SK-N-SH treated with all-trans-retinoic acid at 6 μM for 48 hours (cell line): ENCODE data around the gene PREPL.

ENCODE experiments used
- ARNTL ChIP-seq: fragments of 450-650 bp; formaldehyde crosslinking; IDR thresholded peaks from 2 replicates; pipeline ENCODE4 v1.5.0; 2020; ENCODE audit warnings: low read depth, mild to moderate bottlenecking, moderate library complexity, borderline replicate concordance
- CSDC2 ChIP-seq: fragments of 250-450 bp; sonication (Bioruptor Pico); IDR thresholded peaks from 2 replicates; pipeline ENCODE4 v1.5.0; 2020; ENCODE audit warnings: mild to moderate bottlenecking, moderate library complexity
- GLIS3 ChIP-seq: fragments of 250-450 bp; sonication (Bioruptor Pico); IDR thresholded peaks from 2 replicates; pipeline ENCODE4 v1.5.0; 2020; ENCODE audit warnings: mild to moderate bottlenecking, moderate library complexity
- PATZ1 ChIP-seq: fragments of 250-450 bp; sonication (Bioruptor Pico); IDR thresholded peaks from 2 replicates; pipeline ENCODE4 v1.8.0; 2020; ENCODE audit warnings: mild to moderate bottlenecking, moderate library complexity, borderline replicate concordance
- POU6F1 ChIP-seq: fragments of 250-450 bp; sonication (Bioruptor Pico); IDR thresholded peaks from 2 replicates; pipeline ENCODE4 v1.8.0; 2021; ENCODE audit warnings: low read depth, mild to moderate bottlenecking, moderate library complexity, borderline replicate concordance
- PPARA ChIP-seq: fragments of 250-450 bp; sonication (Bioruptor Pico); IDR thresholded peaks from 2 replicates; pipeline ENCODE4 v1.5.0; 2020; ENCODE audit warnings: mild to moderate bottlenecking, borderline replicate concordance
- RARB ChIP-seq: fragments of 250-450 bp; sonication (Bioruptor Pico); IDR thresholded peaks from 2 replicates; pipeline ENCODE4 v1.8.0; 2021; ENCODE audit warnings: mild to moderate bottlenecking, moderate library complexity
- SNAI2 ChIP-seq: fragments of 250-450 bp; sonication (Bioruptor Pico); IDR thresholded peaks from 2 replicates; pipeline ENCODE4 v1.5.0; 2020; ENCODE audit warnings: mild to moderate bottlenecking, moderate library complexity
- TOX ChIP-seq: fragments of 250-450 bp; sonication (Bioruptor Pico); IDR thresholded peaks from 2 replicates; pipeline ENCODE4 v1.8.0; 2021; ENCODE audit warnings: mild to moderate bottlenecking, moderate library complexity, borderline replicate concordance
- ZC3H10 ChIP-seq: fragments of 250-450 bp; sonication (Bioruptor Pico); IDR thresholded peaks from 2 replicates; pipeline ENCODE4 v1.5.1; 2021; ENCODE audit warnings: mild to moderate bottlenecking, moderate library complexity
- ZNF565 ChIP-seq: fragments of 450-650 bp; formaldehyde crosslinking; conservative IDR thresholded peaks from 2 replicates; pipeline ENCODE4 v1.5.0; 2020; ENCODE audit warnings: low read depth, mild to moderate bottlenecking, moderate library complexity
- ZNF70 ChIP-seq: fragments of 450-650 bp; formaldehyde crosslinking; IDR thresholded peaks from 2 replicates; pipeline ENCODE4 v1.5.0; 2020; ENCODE audit warnings: mild to moderate bottlenecking, moderate library complexity
- ZNF8 ChIP-seq: fragments of 450-650 bp; formaldehyde crosslinking; IDR thresholded peaks from 2 replicates; pipeline ENCODE4 v1.5.0; 2020; ENCODE audit warnings: mild to moderate bottlenecking, moderate library complexity

DNA sequence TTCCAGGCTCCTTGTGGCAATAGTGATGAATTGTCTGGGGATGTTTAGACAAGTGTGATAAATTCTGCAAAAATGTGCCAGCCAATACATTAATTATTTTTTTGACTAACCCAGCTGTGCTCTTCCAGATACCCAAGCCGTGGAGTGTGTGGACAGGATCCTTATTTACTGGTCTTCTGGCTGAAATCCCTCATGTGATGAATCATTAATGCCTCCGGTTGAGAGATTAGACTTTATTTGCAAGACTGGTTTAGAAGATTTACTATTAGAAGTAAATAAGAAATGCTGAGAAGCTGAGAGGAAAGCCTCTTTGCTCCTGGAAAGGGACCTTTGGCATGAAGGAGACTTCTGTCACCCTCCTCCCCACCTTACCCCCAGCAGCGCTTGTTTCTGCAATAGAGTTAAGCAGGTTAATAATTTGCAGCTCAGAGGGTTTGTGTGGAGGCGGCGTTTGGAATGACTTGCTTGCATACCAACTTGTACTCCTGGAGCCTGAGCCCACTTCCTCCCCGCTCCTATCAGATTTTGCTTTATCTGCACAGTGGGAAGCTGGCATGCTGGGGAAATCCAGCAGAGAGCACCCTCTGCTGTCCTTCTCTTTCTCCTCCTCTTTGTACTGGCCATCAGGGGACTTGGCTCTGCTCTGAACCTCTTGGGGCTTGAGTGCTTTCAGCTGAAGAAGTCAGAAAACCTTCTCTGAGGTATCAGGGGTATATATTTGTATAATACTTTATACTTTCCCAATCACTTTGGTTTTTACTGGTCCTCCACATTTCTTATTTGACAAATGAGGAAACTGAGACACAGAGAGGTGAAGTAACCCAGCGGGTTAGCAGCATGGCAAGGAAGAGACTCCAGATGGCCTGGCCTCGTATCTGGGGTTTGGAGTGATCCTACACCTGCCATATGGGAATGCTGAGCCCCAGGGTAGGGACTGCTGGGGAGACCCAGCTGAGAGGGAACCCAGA lies 69.7 kb downstream of the PREPL start:
- TF ChIP-seq RARB (CRISPR knock-in tag) (no peak), POU6F1 (CRISPR knock-in tag) (no peak), PATZ1 (no peak), SNAI2 (CRISPR knock-in tag) (no peak), ARNTL (CRISPR knock-in tag) (no peak), ZNF70 (CRISPR knock-in tag) (no peak), ZNF8 (CRISPR knock-in tag) (no peak), TOX (CRISPR knock-in tag) (no peak), GLIS3 (no peak), PPARA (CRISPR knock-in tag) (no peak), ZNF565 (CRISPR knock-in tag) (no peak), ZC3H10 (CRISPR knock-in tag) (no peak), CSDC2 (no peak)
